PC-3 (cell line): Measurements from ENCODE around the gene KRT5. TPM values are rescaled to one million over a fixed set of nuclear protein-coding genes. Genes with fewer than 3 reads are reported as not detected.

ENCODE experiments used
- ATAC-seq: fragments of 200-7000 bp; cut with Tn5 transposase; 2 replicates; pipeline ENCODE4 v1.9.1; 2020; ENCODE audit warnings: mild to moderate bottlenecking, moderate library complexity
- BruUV-seq: library from RNA; stranded (reverse); fragments of 400-500 nt; replicated peaks from 2 replicates; lab custom pipeline; 2021; lab: Mats Ljungman, UMichigan
- CTCF ChIA-PET: fragments of 300-600 bp; sonication (Branson Sonifier 250); formaldehyde crosslinking; loops from one replicate; lab custom pipeline; 2022; ENCODE audit warnings: antibody characterized with exemption; lab: Charles Lee
- POLR2A ChIA-PET: fragments of 300-600 bp; sonication (Branson Sonifier 250); formaldehyde crosslinking; loops from one replicate; lab custom pipeline; 2022; ENCODE audit warnings: antibody characterized with exemption; ENCODE audit not compliant: unreplicated experiment; lab: Charles Lee
- DNase-seq: peaks from one replicate; pipeline ENCODE4 v3.0.0-alpha.2; 2015
- H2AFZ ChIP-seq: fragments of 300-600 bp; sonication (generic); 2 replicates; pipeline ENCODE4 v1.6.0; 2016; ENCODE audit warnings: antibody characterized with exemption, low read length
- H3F3A ChIP-seq: fragments of 300-600 bp; sonication (generic); one replicate; pipeline ENCODE4 v1.6.0; 2017; ENCODE audit warnings: antibody characterized with exemption, low read length, control low read depth, mild to moderate bottlenecking; ENCODE audit not compliant: unreplicated experiment
- H3K27ac ChIP-seq: fragments of 300-600 bp; sonication (generic); 2 replicates; pipeline ENCODE4 v1.5.1; 2016; ENCODE audit warnings: mild to moderate bottlenecking, low read length
- H3K27me3 ChIP-seq: fragments of 300-600 bp; sonication (generic); 2 replicates; pipeline ENCODE4 v1.6.1; 2016; ENCODE audit warnings: low read length, mixed read lengths
- H3K36me3 ChIP-seq: fragments of 300-600 bp; sonication (generic); 2 replicates; pipeline ENCODE4 v1.6.1; 2016; ENCODE audit warnings: low read depth, mixed run types, low read length, mixed read lengths
- H3K4me1 ChIP-seq: fragments of 300-600 bp; sonication (generic); 2 replicates; pipeline ENCODE4 v1.5.1; 2016; ENCODE audit warnings: low read length; ENCODE audit not compliant: insufficient read depth
- H3K4me2 ChIP-seq: fragments of 300-600 bp; sonication (generic); 2 replicates; pipeline ENCODE4 v1.6.0; 2016; ENCODE audit warnings: low read length
- H3K4me3 ChIP-seq: fragments of 300-600 bp; sonication (generic); 2 replicates; pipeline ENCODE4 v1.5.1; 2016; ENCODE audit warnings: mild to moderate bottlenecking, low read length, mixed read lengths
- H3K79me2 ChIP-seq: fragments of 300-600 bp; sonication (generic); 2 replicates; pipeline ENCODE4 v1.6.1; 2017; ENCODE audit warnings: low read length, mixed read lengths
- H3K9ac ChIP-seq: fragments of 300-600 bp; sonication (generic); 2 replicates; pipeline ENCODE4 v1.6.0; 2016; ENCODE audit warnings: mild to moderate bottlenecking, low read length
- H3K9me2 ChIP-seq: fragments of 300-600 bp; sonication (generic); replicated peaks from 2 replicates; pipeline ENCODE4 v1.6.1; 2016; ENCODE audit warnings: mixed run types, low read length, mixed read lengths
- H3K9me3 ChIP-seq: fragments of 300-600 bp; sonication (generic); 2 replicates; pipeline ENCODE4 v1.6.1; 2016; ENCODE audit warnings: low read length, mixed read lengths
- H4K20me1 ChIP-seq: fragments of 300-600 bp; sonication (generic); 2 replicates; pipeline ENCODE4 v1.6.1; 2016; ENCODE audit warnings: low read length, mixed read lengths
- CTCF ChIP-seq: fragments of 300-600 bp; sonication (generic); conservative IDR thresholded peaks from 2 replicates; pipeline ENCODE4 v1.5.1; 2017; ENCODE audit warnings: antibody characterized with exemption, low read depth, mild to moderate bottlenecking, low read length
- EZH2 ChIP-seq: fragments of 300-600 bp; sonication (generic); IDR thresholded peaks from one replicate; pipeline ENCODE4 v1.6.1; 2017; ENCODE audit warnings: antibody characterized with exemption, mild to moderate bottlenecking, low read length; ENCODE audit not compliant: unreplicated experiment
- EZH2phosphoT487 ChIP-seq: fragments of 300-600 bp; sonication (generic); IDR thresholded peaks from 2 replicates; pipeline ENCODE4 v1.6.1; 2018; ENCODE audit warnings: mild to moderate bottlenecking, antibody characterized with exemption, low read length, borderline replicate concordance
- intact Hi-C: fragments of 100-400 bp; cut with micrococcal nuclease; formaldehyde crosslinking; loops from 2 replicates; pipeline ENCODE4 v1.9.0; 2023
- total RNA-seq: library from RNA; depleted of rRNA; stranded (reverse); fragments of >200 nt; gene quantifications from 2 replicates; pipeline ENCODE4 v1.2.3, GENCODE V29; 2014

KRT5 gene
- total RNA-seq, 1 experiment from 2014 or later, result not detected

DNA sequence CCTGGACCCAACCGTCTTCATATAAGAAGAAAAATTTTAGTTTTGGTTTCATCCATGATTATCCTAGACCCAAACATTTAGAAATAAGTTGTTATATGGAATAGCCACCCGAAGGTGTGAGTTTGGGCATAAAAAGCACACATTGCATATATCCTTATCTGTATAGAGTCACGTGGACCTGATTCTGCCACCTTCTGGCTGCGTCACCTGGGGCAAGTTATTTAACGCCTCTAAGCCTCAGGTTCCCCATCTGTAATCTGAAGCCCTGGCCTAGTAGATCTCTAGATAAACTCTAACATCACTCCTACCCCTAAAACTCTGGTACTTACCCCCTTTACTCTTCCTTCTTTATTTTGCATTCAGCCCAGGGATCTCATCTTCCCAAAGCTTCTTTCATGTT lies 14.3 kb upstream of the KRT5 start:
- Histone ChIP-seq H3K79me2 (no peaks in the 10 kb centered on the region), H3K27me3 (no peaks in the 10 kb centered on the region), H3K9me2 (no peaks in the 10 kb centered on the region), H3K4me3 (no peak overlapping the region), H3K9ac (no peak overlapping the region), H4K20me1 (no peaks in the 10 kb centered on the region), H3K27ac (no peak overlapping the region), H3F3A (no peaks in the 10 kb centered on the region), H3K9me3 (no peaks in the 10 kb centered on the region), H2AFZ (no peak overlapping the region), H3K36me3 (no peaks in the 10 kb centered on the region), H3K4me1 (peaks cover 13% of the 10 kb centered on the region), H3K4me2 (no peak overlapping the region)
- CTCF ChIA-PET, result no interaction called here
- POLR2A ChIA-PET, result no interaction called here
- ATAC-seq (no peak), DNase-seq (peak; percentile 20)
- no peak for TF ChIP-seq EZH2
- no peak for TF ChIP-seq EZH2phosphoT487
- peak; percentile 46 for TF ChIP-seq CTCF
- intact Hi-C loops, result no loop called here
- BruUV-seq, result no TSS peak

DNA sequence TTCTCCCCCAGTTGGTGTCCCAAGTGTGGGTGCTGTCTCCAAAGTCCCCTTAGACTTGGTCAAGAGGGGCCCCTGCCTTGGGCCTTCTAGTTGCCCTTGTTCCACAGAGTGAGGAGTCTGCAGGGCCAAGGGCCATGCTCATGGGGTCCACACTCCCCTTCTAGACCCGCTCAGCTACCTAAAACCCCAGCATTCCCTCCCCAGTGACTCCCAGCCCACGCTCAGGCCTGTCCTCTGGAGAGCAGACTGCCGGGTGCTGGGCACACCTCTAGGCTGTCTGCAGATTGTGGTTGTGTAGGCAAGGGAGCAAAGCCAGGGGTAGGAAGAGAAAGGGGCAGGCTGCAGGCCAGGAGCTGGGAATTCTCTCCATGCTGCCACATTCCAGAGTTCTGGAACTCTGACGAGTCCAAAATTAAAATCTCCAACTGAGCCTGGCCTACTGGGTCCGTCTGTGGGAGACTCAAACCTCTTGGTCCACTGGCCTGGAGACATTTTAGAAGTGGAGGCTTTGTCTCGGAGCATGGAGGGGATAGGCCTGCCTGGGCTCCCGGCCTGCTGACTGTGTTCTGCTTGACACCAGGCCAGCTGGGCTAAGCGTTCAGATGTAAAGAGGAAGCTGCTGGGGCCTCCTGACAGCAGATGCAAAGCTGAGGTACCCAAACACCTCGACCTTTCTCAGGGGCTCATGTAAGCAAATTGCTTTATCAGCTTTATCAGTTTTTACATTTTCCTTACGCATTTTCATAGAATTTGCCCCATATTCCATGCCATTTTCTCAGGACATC lies 13.7 kb upstream of the KRT5 start:
- peaks cover 7% of the 10 kb centered on the region for H3K4me1 ChIP-seq
- H3K9ac ChIP-seq, result no peak overlapping the region
- ChIA-PET POLR2A (no interaction called here), CTCF (no interaction called here)
- no peaks in the 10 kb centered on the region for H4K20me1 ChIP-seq
- no peak overlapping the region for H2AFZ ChIP-seq
- no peak overlapping the region for H3K4me3 ChIP-seq
- no peak for DNase-seq
- intact Hi-C loops, result no loop called here
- H3F3A ChIP-seq, result no peaks in the 10 kb centered on the region
- no peak overlapping the region for H3K4me2 ChIP-seq
- TF ChIP-seq CTCF (no peak), EZH2 (no peak), EZH2phosphoT487 (no peak)
- no peaks in the 10 kb centered on the region for H3K27me3 ChIP-seq
- no peak overlapping the region for H3K27ac ChIP-seq
- no peaks in the 10 kb centered on the region for H3K9me3 ChIP-seq
- no peaks in the 10 kb centered on the region for H3K9me2 ChIP-seq
- no TSS peak for BruUV-seq
- no peaks in the 10 kb centered on the region for H3K36me3 ChIP-seq
- no peak for ATAC-seq
- H3K79me2 ChIP-seq, result no peaks in the 10 kb centered on the region

- no peak for TF ChIP-seq CTCF
- no peak for TF ChIP-seq EZH2phosphoT487
- TF ChIP-seq EZH2, result no peak
Observed at GRCh38 chr12:52532636-52533035, 12.4 kb upstream of the KRT5 start.

More at GRCh38 chr12:52532636-52533035, 12.4 kb upstream of the KRT5 start:
- Histone ChIP-seq H3K79me2 (no peaks in the 10 kb centered on the region), H3K9ac (no peak overlapping the region), H3K36me3 (no peaks in the 10 kb centered on the region), H3K27ac (no peak overlapping the region), H3K9me3 (no peaks in the 10 kb centered on the region), H3K4me3 (no peak overlapping the region), H3K27me3 (no peaks in the 10 kb centered on the region), H3K4me2 (no peak overlapping the region), H4K20me1 (no peaks in the 10 kb centered on the region), H2AFZ (no peak overlapping the region), H3K4me1 (no peaks in the 10 kb centered on the region), H3K9me2 (no peaks in the 10 kb centered on the region), H3F3A (no peaks in the 10 kb centered on the region)
- no TSS peak for BruUV-seq
- ChIA-PET POLR2A (no interaction called here), CTCF (no interaction called here)
- no peak for ATAC-seq
- DNase-seq, result no peak
- intact Hi-C loops, result no loop called here
